Neural progenitor cell (in vitro differentiated cells): ENCODE data around the gene CELSR1. TPM values are rescaled to one million over a fixed set of nuclear protein-coding genes. Genes with fewer than 3 reads are reported as not detected.

ENCODE experiments used
- DNase-seq: peaks from one replicate; pipeline ENCODE4 v3.0.0-alpha.2; 2016; ENCODE audit warnings: low spot score
- H2AFZ ChIP-seq: fragments of 200-600 bp; sonication (generic); replicated peaks from 2 replicates; pipeline ENCODE4 v1.6.1; 2016; ENCODE audit warnings: antibody characterized with exemption
- H3F3A ChIP-seq: fragments of 200-600 bp; sonication (generic); 2 replicates; pipeline ENCODE4 v1.6.1; 2016; ENCODE audit warnings: antibody characterized with exemption, low read depth
- H3K27ac ChIP-seq: fragments of 200-600 bp; sonication (generic); 2 replicates; pipeline ENCODE4 v1.5.1; 2016; ENCODE audit warnings: mild to moderate bottlenecking
- H3K27me3 ChIP-seq: fragments of 200-600 bp; sonication (generic); 2 replicates; pipeline ENCODE4 v1.6.1; 2016; ENCODE audit warnings: mild to moderate bottlenecking, moderate library complexity
- H3K36me3 ChIP-seq: fragments of 200-600 bp; sonication (generic); 2 replicates; pipeline ENCODE4 v1.5.1; 2016
- H3K4me1 ChIP-seq: fragments of 200-600 bp; sonication (generic); 2 replicates; pipeline ENCODE4 v1.6.1; 2016; ENCODE audit warnings: mixed run types
- H3K4me2 ChIP-seq: fragments of 200-600 bp; sonication (generic); 2 replicates; pipeline ENCODE4 v1.6.1; 2016
- H3K4me3 ChIP-seq: fragments of 200-600 bp; sonication (generic); 2 replicates; pipeline ENCODE4 v1.5.1; 2016
- H3K79me2 ChIP-seq: fragments of 200-600 bp; sonication (generic); 2 replicates; pipeline ENCODE4 v1.6.1; 2016; ENCODE audit warnings: low read depth
- H3K9ac ChIP-seq: fragments of 200-600 bp; sonication (generic); 2 replicates; pipeline ENCODE4 v1.6.1; 2016
- H3K9me3 ChIP-seq: fragments of 200-600 bp; sonication (generic); 2 replicates; pipeline ENCODE4 v1.5.1; 2016; ENCODE audit warnings: low read depth
- H4K20me1 ChIP-seq: fragments of 200-600 bp; sonication (generic); 2 replicates; pipeline ENCODE4 v1.6.1; 2016; ENCODE audit warnings: low read depth
- H3K27ac Mint-ChIP-seq: 3 replicates; pipeline ENCODE4 v1.8.0; 2021; ENCODE audit warnings: mixed read lengths
- H3K27me3 Mint-ChIP-seq: 2 replicates; pipeline ENCODE4 v1.8.0; 2022; ENCODE audit warnings: low read depth, mild to moderate bottlenecking, inconsistent platforms, moderate library complexity, mixed read lengths; ENCODE audit not compliant: insufficient read depth
- H3K36me3 Mint-ChIP-seq: 3 replicates; pipeline ENCODE4 v1.8.0; 2021; ENCODE audit warnings: mixed read lengths
- H3K4me1 Mint-ChIP-seq: 3 replicates; pipeline ENCODE4 v1.8.0; 2021; ENCODE audit warnings: mixed read lengths
- H3K4me3 Mint-ChIP-seq: 3 replicates; pipeline ENCODE4 v1.8.0; 2021; ENCODE audit warnings: mild to moderate bottlenecking, moderate library complexity, mixed read lengths
- H3K9me3 Mint-ChIP-seq: 3 replicates; pipeline ENCODE4 v1.8.0; 2020; ENCODE audit warnings: mixed read lengths
- CTCF ChIP-seq: fragments of 200-600 bp; sonication (generic); IDR thresholded peaks from 2 replicates; pipeline ENCODE4 v1.5.1; 2017; ENCODE audit warnings: antibody characterized with exemption, mild to moderate bottlenecking
- EZH2 ChIP-seq: fragments of 200-600 bp; sonication (generic); IDR thresholded peaks from 2 replicates; pipeline ENCODE4 v1.6.1; 2017; ENCODE audit warnings: antibody characterized with exemption, mild to moderate bottlenecking, moderate library complexity
- EZH2phosphoT487 ChIP-seq: fragments of 200-600 bp; sonication (generic); IDR thresholded peaks from 2 replicates; pipeline ENCODE4 v1.6.1; 2017; ENCODE audit warnings: antibody characterized with exemption
- total RNA-seq: library from RNA; depleted of rRNA; stranded (reverse); fragments of >200 nt; gene quantifications from 2 replicates; pipeline ENCODE4 v1.2.3, GENCODE V29; 2015; ENCODE audit warnings: low replicate concordance

Gene CELSR1
- total RNA-seq, 1 donor from 2014 or later = 12.3 TPM

- peaks cover 19% of the 10 kb centered on the region for H3K36me3 Mint-ChIP-seq
- TF ChIP-seq EZH2 = no peak
Measured at GRCh38 chr22:46330426-46330825, 207.0 kb downstream of the CELSR1 start.

GRCh38 chr22:46329616-46330015, 207.8 kb downstream of the CELSR1 start:
- Mint-ChIP-seq H3K4me1 (peaks cover 3% of the 10 kb centered on the region), H3K27ac (no peak overlapping the region), H3K27me3 (no peaks in the 10 kb centered on the region), H3K9me3 (no peaks in the 10 kb centered on the region), H3K4me3 (no peak overlapping the region), H3K36me3 (peaks cover 19% of the 10 kb centered on the region)
- H3K27me3 ChIP-seq = no peaks in the 10 kb centered on the region
- H3K4me1 ChIP-seq = no peaks in the 10 kb centered on the region
- H3K4me3 ChIP-seq = no peak overlapping the region
- no peak for TF ChIP-seq EZH2
- TF ChIP-seq CTCF = no peak
- no peak for TF ChIP-seq EZH2phosphoT487
- DNase-seq = no peak
- H3K36me3 ChIP-seq = peaks cover 4% of the 10 kb centered on the region
- H3K79me2 ChIP-seq = no peaks in the 10 kb centered on the region
- no peaks in the 10 kb centered on the region for H4K20me1 ChIP-seq
- H3F3A ChIP-seq = peaks cover 15% of the 10 kb centered on the region
- H2AFZ ChIP-seq = no peak overlapping the region
- no peak overlapping the region for H3K27ac ChIP-seq
- H3K4me2 ChIP-seq = no peak overlapping the region
- no peak overlapping the region for H3K9ac ChIP-seq
- no peaks in the 10 kb centered on the region for H3K9me3 ChIP-seq

More at GRCh38 chr22:46330426-46330825, 207.0 kb downstream of the CELSR1 start:
- Histone ChIP-seq H3K9ac (no peak overlapping the region), H3F3A (peaks cover 22% of the 10 kb centered on the region), H3K4me1 (no peaks in the 10 kb centered on the region), H4K20me1 (no peaks in the 10 kb centered on the region), H3K27ac (no peak overlapping the region), H3K9me3 (no peaks in the 10 kb centered on the region), H2AFZ (no peak overlapping the region), H3K36me3 (peaks cover 4% of the 10 kb centered on the region), H3K4me2 (no peak overlapping the region), H3K27me3 (no peaks in the 10 kb centered on the region), H3K79me2 (no peaks in the 10 kb centered on the region), H3K4me3 (no peak overlapping the region)
- Mint-ChIP-seq H3K4me1 (peaks cover 6% of the 10 kb centered on the region), H3K4me3 (no peak overlapping the region), H3K27ac (no peak overlapping the region), H3K9me3 (no peaks in the 10 kb centered on the region), H3K27me3 (peaks cover 2% of the 10 kb centered on the region)
- no peak for DNase-seq

GRCh38 chr22:46328797-46329196, 208.6 kb downstream of the CELSR1 start:
- DNase-seq = no peak
- no peak for TF ChIP-seq EZH2
- TF ChIP-seq EZH2phosphoT487 = no peak
- TF ChIP-seq CTCF = no peak
- Histone ChIP-seq H3K4me2 (no peak overlapping the region), H3K27ac (no peak overlapping the region), H3K27me3 (no peaks in the 10 kb centered on the region), H4K20me1 (no peaks in the 10 kb centered on the region), H3K9me3 (no peaks in the 10 kb centered on the region), H3K79me2 (no peaks in the 10 kb centered on the region), H3K9ac (no peak overlapping the region), H2AFZ (no peak overlapping the region), H3F3A (peaks cover 6% of the 10 kb centered on the region), H3K4me3 (no peak overlapping the region), H3K4me1 (no peaks in the 10 kb centered on the region), H3K36me3 (peaks cover 4% of the 10 kb centered on the region)
- no peak overlapping the region for H3K27ac Mint-ChIP-seq
- H3K27me3 Mint-ChIP-seq = no peaks in the 10 kb centered on the region
- H3K4me3 Mint-ChIP-seq = no peak overlapping the region
- H3K9me3 Mint-ChIP-seq = no peaks in the 10 kb centered on the region
- no peaks in the 10 kb centered on the region for H3K4me1 Mint-ChIP-seq
- H3K36me3 Mint-ChIP-seq = peaks cover 23% of the 10 kb centered on the region

- H3F3A ChIP-seq = no peaks in the 10 kb centered on the region
- no peak overlapping the region for H3K27ac Mint-ChIP-seq
- TF ChIP-seq EZH2phosphoT487 (no peak), EZH2 (no peak), CTCF (no peak)
- H3K9ac ChIP-seq = no peak overlapping the region
- no peaks in the 10 kb centered on the region for H3K27me3 Mint-ChIP-seq
- H3K4me1 ChIP-seq = no peaks in the 10 kb centered on the region
- no peaks in the 10 kb centered on the region for H4K20me1 ChIP-seq
- DNase-seq = no peak
- no peak overlapping the region for H2AFZ ChIP-seq
- no peak overlapping the region for H3K4me3 ChIP-seq
- H3K27me3 ChIP-seq = no peaks in the 10 kb centered on the region
- H3K9me3 Mint-ChIP-seq = no peaks in the 10 kb centered on the region
- H3K36me3 ChIP-seq = peaks cover 4% of the 10 kb centered on the region
- peaks cover 19% of the 10 kb centered on the region for H3K36me3 Mint-ChIP-seq
- no peaks in the 10 kb centered on the region for H3K9me3 ChIP-seq
- no peaks in the 10 kb centered on the region for H3K4me1 Mint-ChIP-seq
- no peak overlapping the region for H3K4me3 Mint-ChIP-seq
- no peaks in the 10 kb centered on the region for H3K79me2 ChIP-seq
- no peak overlapping the region for H3K27ac ChIP-seq
- no peak overlapping the region for H3K4me2 ChIP-seq
Measured at GRCh38 chr22:46327691-46328465, 209.5 kb downstream of the CELSR1 start.
